Fibroblast of gingiva (primary cell): ENCODE data around the gene METTL18.
A peak's percentile ranks its signal among the peaks of the same experiment; 100 is the strongest.
"Not testable (repeated sequence)": the region's sequence is repeated elsewhere in the genome, so short reads cannot be mapped to it uniquely, and the experiment has no call there.

Source experiments
- DNase-seq: peaks from one replicate; pipeline ENCODE4 v3.0.0-alpha.2; 2011; ENCODE audit warnings: low read depth

Gene METTL18

DNA sequence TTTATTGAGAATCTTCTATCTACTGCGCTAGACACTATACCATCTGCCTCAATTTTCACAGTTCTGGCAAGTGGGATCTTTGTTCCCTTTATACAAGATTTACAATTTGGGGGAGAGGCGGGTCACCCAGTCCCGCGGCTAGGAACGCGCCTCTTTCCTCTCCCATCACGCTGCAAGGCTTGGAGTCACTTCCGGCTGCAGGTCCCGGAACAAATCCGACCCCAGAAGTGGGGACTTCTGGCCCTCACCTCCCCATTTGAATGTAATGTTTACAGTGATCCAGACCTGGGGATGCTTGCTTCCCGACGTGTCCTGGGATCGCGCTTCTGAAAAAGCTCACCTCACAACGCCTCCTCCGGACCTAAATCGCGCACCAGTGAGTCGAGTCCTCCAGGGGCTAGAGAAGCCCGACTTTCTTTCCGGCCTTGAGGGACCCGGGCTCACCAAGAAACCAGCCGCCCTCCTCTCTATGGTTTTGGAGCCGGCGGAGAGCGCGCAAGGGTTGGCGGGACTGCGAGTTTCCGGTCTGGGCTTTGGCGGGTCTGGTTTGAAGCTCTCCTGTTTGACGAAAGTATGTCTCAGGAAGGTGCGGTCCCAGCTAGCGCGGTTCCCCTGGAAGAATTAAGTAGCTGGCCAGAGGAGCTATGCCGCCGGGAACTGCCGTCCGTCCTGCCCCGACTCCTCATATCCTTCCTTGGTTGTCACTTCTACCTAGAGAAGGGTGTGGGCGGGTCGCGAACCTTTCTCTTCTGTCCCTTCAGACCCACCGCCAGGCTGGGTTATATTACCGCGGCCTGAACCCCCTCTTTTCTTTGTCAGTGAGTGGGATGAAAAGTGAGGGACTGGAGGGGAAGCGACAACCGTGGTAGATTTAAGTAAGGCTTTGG, at the start of gene METTL18:
Gene METTL18 (minus strand): TSS at position 378 of the 887 bp plus-strand sequence. CDS start 1,212 bp downstream, outside the sequence.
- DNase-seq, result peak; percentile 97

DNA sequence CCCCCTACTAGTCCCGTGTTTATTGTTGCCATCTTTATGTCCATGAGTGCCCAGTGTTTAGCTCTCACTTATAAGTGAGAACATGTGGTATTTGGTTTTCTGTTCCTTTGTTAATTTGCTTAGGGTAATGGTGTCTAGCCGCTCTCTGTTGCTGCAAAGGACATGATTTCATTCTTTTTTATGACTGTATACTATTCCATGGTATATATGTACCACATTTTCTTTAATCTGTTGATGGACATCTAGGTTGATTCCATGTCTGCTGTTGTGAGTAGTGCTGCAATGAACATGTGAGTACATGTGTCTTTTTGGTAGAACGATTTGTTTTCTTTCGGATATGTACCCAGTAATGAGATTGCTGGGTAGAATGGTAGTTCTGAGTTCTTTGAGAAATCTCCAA, 44.2 kb upstream of the METTL18 start:
- no peak for DNase-seq

DNA sequence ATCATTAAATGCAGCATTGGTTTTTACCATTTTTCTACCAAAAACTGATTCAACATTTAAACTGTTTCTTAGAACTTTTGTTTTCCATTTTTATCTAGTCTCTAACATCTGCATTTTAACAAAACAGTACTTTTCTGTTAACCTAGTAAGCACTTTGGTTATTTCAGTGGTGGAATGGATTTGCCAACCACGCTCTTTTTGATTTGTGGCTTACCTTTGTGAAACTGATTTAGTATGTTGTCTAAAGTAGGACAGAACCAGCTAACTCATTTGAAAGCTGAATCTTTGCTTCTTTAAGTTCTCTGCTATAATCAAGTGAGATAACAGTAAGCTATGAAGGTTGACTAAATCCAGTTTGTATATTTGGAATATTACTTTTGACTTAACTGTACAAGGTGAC, 41.5 kb upstream of the METTL18 start:
- DNase-seq, result no peak

DNA sequence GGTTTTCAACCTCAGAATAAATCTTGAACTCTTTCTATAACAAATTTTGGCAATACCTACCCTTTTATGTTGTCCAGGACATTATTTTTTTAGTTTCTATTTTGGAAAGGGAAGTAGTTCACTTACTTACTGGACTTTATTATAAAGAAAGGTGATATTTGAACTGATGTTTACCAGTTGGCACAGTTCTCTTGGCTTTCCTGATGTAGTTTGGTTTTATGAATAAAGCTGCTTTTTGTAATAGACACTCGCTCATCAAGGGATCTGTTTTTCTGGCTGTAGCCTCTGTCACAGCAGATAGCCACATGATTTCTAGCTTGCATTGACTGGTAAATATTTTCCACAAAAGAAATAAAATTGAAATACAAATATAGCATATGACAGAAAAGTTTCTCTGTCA, 40.9 kb upstream of the METTL18 start:
- no peak for DNase-seq

DNA sequence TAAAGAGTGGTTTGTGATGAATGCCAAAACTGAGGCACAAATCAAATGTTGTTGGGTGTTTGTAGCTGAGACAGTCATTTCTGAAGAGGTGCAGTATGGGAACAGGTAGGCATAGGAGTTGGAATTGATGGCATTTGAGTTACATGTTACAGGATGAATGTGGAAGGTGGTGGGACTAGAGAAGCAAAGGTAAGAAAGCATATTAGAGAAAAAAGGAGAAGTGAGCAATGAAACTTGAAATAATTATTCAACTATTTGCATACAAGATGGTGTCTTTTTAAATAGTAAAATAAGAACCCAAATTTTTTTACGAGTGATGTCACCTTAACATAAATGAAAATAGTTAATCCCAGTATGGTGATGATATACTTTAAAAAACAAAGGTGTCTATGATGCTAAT, 40.2 kb upstream of the METTL18 start:
- DNase-seq, result no peak

DNA sequence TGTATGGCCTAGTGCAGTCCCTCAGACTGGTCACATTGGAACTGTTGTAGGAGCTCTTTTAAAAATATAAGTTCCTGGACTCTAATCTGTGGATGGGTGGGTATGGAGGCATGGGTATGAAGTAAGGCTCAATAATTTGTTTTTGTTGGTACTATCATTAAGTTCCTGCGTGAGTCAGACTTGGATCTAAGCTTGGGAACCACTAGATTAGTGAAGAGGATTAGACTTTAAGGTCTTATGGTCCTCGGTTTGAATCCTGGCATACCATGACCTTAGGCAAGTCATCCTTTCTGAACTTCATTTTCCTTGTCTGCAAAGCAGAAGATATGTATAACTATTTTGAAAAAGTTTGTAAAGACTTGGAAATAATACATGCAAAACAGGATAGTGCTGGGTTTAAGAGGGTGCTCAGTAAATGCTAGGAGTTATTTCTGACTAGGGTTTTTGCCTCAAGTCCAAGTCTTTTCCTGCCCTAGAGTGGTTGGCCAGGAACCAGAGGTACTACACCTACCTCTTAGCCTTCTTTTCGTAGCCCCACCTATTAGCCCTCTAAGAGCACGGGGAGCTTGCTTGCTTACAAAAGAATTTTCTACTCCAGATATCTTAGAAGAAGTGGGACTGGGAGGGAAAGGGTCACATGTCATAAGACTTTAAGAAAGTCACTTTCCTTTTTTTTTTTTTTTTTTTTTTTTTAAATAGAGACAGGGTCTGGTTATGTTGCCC, 38.6 kb upstream of the METTL18 start:
- DNase-seq, result no peak

DNA sequence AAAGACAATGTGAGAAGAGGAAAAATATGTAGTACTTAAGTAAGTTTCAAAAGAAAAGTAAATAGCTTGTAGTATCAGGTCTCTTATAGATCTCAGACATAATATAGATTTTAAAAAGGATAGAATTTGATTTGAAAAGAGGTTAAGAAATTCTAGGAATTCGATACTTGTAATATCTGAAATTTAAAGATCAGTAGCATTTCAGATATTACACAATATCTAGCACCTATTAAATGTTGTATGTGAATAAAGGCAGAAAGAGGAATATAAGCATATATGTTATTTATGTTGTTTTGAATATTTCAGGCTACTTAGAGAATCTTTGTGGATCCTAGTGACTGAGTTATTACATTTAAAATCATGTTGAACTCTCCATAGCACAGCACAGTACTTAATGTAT, 35.0 kb upstream of the METTL18 start:
- DNase-seq, result no peak

DNA sequence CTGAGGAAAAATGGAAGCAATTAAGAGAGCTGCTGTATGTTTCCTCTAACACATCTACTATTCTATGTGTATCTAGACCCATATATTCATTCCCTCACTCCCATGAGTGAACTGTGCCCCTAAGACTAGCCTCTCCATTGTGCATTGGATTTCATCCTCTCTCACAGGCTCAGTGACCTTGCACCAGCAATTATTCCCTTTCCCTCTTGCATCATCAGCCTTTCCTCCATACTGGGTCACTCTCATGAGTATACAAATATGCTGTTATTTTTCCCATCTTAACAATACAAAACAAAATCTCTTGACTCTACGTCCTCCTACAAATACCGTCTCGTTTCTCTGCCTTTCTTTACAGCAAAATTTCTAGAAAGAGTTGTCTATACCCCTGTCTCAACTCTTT, 29.4 kb upstream of the METTL18 start:
- no peak for DNase-seq

DNA sequence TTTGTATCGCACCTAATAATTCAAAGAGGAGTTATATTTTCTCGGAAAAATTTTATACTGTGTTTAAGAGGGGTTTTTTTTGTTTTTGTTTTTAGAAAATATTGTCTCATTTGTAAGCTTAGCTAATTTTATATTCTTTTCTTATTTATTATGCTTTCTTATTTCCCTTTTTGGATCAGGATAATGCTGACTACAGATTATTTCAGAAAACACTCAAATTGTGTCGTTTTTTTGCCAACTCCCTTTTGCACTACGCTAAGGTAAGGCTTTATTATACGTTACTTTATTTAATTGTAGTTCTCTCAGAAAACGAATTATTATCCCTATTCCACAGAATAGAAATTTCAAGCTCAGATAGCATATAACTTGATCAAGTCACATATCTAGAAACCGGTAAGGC, 26.8 kb upstream of the METTL18 start:
- DNase-seq, result no peak

DNA sequence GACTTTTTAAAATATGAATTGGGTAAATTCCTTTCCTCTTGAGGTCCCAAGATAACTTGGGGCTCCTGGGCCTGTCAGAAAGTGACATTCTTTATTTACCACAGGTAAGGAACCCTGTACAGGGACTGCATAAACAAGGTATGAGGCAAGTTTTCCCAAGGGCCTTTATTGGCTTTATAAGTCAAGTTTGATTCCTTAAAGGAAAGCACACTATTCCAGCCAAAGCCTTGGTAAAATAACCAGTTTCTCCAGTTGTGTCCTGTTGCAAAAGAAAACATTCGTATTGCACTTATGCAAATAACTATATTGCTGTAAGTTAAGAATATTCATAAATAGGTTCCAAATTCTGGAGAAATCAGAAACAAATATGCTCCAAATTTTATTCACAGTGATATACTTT, 21.9 kb upstream of the METTL18 start:
- no peak for DNase-seq

DNA sequence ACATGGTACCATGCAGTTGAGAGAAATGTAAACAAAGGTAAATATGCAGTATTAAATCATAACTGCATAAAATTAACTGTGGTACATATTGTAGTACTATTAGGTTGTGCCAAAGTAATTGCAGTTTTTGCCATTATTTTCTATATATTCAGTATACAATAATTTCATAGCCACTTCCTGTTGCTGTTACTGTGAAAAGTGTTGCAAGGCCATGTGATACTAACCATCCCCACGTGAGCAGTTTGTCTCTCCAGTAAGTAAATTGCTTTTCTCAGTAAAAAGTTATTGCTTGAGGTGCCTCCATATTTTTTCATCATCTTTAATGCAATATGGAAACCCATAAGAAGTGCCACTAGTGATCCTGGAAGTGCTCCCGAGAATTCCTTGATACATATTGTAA, 19.6 kb upstream of the METTL18 start:
- no peak for DNase-seq

DNA sequence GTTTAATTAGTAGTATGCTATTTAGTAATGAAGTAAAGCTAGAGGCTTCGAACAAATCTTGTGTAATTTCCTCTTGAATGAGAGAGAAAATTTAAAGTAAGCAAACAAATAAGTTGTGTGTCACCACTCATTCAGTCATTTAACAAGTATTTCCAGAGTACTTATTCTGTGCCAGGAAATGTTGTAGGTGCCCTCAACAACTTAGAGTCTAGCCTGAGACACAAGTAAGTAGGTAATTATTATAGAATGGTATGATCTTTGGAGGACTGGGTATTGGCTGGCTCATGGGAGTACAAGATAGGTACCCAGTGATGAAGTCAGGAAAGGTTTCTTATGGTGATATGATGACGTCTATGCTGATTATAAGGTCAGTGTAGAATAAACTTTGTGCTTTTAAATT, 17.4 kb upstream of the METTL18 start:
- DNase-seq, result no peak

DNA sequence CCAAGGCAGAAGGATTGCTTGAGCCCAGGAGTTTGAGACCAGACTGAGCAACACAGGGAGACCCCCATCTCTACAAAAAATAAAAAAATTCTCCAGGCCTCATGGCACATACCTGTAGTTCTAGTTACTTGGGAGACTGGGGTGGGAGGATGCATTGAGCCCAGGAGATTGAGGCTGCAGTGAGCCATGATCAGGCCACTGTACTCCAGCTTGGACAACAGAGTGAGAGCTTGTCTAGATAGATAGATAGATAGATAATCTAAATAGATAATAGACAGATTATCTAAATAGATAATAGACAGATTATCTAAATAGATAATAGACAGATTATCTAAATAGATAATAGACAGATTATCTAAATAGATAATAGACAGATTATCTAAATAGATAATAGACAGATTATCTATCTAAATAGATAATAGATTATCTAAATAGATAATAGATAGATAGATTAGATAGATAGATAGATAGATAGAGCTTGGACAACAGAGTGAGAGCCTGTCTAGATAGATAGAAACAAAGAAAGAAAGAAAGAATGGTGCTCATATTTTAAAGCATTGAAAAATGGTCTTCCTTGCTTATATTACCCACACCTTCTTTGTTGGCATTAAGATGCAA, 16.8 kb upstream of the METTL18 start:
- DNase-seq, result not testable (repeated sequence)

DNA sequence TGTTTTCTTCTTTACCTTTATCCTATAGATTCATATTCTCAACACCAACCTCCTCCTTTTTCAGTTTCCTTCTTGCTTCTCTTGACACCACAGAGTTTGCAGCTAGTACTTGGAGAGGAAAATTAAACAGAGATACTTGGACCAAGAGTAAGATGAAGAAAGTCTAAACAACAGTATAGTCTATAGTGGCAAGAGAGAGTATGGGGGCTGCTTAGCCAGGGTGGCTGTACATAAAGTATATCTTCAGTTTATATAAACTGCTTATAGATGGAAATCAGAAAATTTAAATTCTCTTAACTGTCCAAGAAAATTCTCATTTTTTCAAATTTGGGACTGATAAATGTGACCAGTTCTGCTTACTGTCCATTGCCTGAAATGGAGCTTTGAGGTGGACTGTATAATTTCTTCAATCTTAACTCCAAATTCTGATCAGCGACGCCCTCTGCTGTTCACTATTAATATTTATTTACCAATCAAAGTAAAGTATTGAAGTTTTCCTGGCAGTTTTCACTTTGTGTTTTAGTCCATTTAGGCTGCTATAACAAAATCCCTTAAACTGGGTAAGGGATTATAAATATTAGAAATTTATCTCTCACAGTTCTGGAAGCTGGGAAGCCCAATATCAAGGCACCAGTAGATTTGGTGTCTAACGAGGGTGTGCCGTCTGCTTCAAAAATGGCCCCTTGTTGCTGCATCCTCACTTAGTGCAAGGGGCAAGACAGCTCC, 14.8 kb upstream of the METTL18 start:
- DNase-seq, result peak; percentile 9

DNA sequence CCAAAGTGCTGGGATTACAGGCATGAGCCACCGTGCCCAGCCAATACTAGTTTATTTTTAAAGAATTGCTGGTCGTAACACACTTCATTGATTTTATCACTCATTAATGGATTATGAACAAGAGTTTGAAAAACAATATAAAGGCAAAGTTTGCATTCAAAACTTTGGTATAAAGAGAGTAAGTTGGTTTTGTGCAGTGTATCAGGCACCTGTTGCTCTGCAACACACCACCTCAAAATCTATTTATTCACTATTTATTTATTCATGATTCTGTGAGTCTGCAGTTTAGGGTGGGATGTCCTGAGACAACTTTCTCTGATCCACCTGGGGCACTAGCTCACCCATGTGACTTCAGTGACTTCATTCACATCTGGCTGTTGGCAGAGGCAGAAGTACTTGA, 10.2 kb upstream of the METTL18 start:
- no peak for DNase-seq

DNA sequence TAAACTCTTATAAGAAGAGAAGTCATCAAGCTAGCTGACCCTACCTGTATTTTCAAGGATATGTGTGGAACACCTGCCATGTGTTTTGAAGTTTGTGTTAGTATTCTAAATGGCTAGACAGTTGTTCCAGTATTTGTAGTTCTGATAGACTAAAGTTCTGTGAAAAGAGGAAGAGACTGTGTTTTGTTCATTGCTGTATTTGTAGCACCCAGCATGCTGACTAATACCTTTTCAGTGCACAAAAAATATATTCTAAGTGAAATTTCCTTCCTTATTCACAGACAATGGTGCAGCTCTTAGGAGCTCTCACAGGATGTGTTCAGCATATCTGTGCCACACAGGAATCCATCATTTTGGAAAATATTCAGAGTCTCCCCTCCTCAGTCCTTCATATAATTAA, 8.2 kb upstream of the METTL18 start:
- DNase-seq, result no peak

DNA sequence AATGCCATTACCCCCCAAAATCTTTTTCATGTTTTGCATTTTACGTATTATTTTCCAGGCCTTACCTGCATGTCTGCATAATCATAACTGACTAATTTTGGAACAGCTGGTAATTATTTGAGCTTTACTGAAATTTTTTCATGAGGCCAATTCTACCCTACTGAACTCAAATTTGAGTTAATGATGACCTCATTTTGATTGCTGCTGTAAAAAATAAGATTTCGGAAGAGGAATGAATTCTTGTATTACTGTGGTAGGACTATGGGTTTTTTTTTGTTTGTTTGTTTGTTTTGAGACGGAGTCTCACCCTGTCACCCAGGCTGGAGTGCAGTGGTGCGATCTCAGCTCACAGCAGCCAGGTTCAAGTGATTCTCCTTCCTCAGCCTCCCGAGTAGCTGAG, 2.6 kb upstream of the METTL18 start:
- DNase-seq, result no peak

DNA sequence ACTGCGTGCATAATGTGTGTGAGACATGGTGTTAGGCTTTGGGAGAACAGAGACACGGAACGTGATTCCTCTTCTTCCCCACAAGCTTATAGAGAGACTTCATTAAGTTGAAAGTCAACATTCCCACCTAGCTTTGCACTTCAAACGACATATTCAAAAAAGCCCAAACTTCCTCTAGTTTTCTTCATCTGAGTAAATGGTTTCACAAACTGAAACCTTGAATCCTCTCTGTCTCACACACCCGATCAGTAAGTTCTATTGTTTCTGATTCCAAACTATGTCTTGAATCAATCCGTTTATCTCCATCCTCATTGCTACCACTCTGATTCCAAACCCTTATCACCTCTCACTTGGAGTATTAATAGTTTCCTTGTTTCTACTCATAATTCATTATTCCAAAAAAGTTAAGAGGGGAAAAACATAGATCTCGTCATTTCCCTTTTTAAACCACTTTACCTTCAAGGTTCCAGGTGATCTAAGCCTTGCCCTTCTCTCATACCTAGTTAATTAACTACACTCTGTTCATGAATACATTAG, 1.6 kb upstream of the METTL18 start:
- DNase-seq, result no peak

DNA sequence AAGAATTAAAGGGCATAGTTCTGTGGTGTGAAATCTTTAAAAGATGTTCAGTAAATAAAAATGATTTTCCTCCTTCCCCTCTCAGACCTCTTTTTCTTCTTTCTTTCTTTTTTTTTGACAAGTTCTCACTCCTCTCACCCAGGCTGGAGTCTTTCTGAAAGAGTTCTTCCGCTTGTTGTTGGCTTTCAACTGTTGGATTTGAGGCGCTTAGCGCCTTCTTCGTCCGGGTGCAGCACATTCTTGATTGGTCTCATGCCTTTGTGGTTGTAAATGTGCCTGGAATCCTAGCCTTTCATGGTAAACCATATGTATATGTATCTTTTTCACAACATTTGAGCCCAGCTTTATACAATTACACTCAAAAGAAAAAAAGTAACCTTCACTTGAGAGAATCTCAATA, 980 bp upstream of the METTL18 start:
- DNase-seq, result no peak

DNA sequence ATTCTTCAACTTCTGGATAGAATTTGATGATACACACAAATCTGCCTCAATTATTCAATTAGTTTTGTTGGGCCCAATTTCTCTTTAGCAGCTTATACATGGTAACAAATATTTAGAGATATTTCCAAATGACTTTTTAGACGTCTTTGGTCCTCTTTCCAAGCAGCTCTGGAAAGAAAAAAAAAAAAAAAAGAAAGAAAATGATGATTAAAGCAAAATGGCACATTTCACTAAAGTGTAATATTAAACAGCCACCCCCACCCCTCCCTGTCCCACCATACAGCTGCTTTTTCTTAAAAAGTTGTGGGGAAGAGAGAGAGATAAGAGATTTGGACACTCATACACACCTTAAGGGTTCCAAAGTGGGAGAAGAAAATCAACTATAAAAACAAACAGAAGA, 977 bp downstream of the METTL18 start:
- no peak for DNase-seq

DNA sequence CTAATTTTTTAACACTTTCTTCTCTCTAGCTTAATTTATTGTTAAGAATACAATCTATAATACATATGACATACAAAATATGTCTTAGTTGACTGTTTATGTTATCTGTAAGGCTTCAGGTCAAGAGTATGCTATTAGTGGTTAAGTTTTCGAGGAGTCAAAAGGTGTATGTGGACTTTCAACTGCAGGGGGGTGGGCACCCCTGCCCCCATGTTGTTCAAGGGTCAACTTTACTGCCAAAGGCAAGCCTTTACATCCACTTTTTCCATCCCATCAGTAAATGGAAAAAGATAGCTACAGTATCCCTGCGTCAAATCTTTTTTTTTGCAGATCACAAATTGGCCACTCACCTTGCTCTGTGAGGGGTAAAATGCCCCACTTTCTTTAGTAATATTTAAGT, 6.3 kb downstream of the METTL18 start:
- DNase-seq, result no peak

DNA sequence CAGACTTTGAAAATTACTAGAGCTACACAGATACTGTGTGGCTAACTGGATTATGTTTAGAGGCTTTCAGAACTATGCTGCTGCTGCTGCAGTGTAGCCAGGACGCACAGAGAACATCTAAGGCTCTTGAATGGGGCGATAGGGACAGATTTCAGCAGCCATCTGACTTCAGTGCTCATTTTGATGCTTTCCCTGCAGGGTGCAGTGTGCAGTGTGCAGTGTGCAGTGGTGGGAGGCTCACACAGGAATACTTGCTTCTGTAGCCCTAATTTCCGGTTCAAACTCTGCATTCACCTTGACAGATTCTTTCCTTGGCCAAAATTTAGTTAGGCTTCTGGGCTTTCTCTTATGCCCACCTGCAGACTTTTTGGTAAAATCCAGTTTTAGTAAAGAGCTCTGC, 7.7 kb downstream of the METTL18 start:
- DNase-seq, result no peak
